Endothelial cell (in vitro differentiated cells): ENCODE results near the gene FNDC5. TPM values are rescaled to one million over a fixed set of nuclear protein-coding genes. Genes with fewer than 3 reads are reported as not detected.
A peak's percentile ranks its signal among the peaks of the same experiment; 100 is the strongest.

Source experiments
- DNase-seq: peaks from one replicate; pipeline ENCODE4 v3.0.0; 2021; ENCODE audit warnings: low spot score
- H3K27ac Mint-ChIP-seq: one replicate; pipeline ENCODE4 v1.8.0; 2021; ENCODE audit warnings: mixed read lengths, inconsistent platforms; ENCODE audit not compliant: unreplicated experiment
- H3K27me3 Mint-ChIP-seq: one replicate; pipeline ENCODE4 v1.8.0; 2021; ENCODE audit warnings: mild to moderate bottlenecking, moderate library complexity, mixed read lengths, inconsistent platforms; ENCODE audit not compliant: unreplicated experiment
- H3K36me3 Mint-ChIP-seq: one replicate; pipeline ENCODE4 v1.8.0; 2021; ENCODE audit warnings: mild to moderate bottlenecking, low read depth, mixed read lengths, inconsistent platforms; ENCODE audit not compliant: unreplicated experiment
- H3K4me1 Mint-ChIP-seq: one replicate; pipeline ENCODE4 v1.8.0; 2021; ENCODE audit warnings: mild to moderate bottlenecking, mixed read lengths, inconsistent platforms; ENCODE audit not compliant: unreplicated experiment
- H3K4me3 Mint-ChIP-seq: one replicate; pipeline ENCODE4 v1.8.0; 2021; ENCODE audit warnings: mild to moderate bottlenecking, mixed read lengths, inconsistent platforms; ENCODE audit not compliant: unreplicated experiment
- H3K9me3 Mint-ChIP-seq: one replicate; pipeline ENCODE4 v1.8.0; 2021; ENCODE audit warnings: mixed read lengths, inconsistent platforms; ENCODE audit not compliant: unreplicated experiment
- CTCF ChIP-seq: fragments of 200-600 bp; sonication (generic); IDR thresholded peaks from one replicate; pipeline ENCODE4 v1.5.0; 2021; ENCODE audit warnings: antibody characterized with exemption; ENCODE audit not compliant: unreplicated experiment
- long read RNA-seq: library from polyadenylated mRNA; unstranded; transcript quantifications from one replicate; pipeline ENCODE4 v2.0.0, GENCODE V29; 2020; ENCODE audit not compliant: unreplicated experiment
- total RNA-seq: library from RNA; stranded (reverse); fragmentation: NEBNext Ultra II Directional; extraction: Animal tissue kit (Norgen Biotek cat#: 25700); gene quantifications from one replicate; pipeline ENCODE4 v1.2.1, GENCODE V29; 2021; ENCODE audit not compliant: unreplicated experiment

FNDC5 gene
- total RNA-seq, result 5.5 TPM
- long read RNA-seq, result 0 reads

DNA sequence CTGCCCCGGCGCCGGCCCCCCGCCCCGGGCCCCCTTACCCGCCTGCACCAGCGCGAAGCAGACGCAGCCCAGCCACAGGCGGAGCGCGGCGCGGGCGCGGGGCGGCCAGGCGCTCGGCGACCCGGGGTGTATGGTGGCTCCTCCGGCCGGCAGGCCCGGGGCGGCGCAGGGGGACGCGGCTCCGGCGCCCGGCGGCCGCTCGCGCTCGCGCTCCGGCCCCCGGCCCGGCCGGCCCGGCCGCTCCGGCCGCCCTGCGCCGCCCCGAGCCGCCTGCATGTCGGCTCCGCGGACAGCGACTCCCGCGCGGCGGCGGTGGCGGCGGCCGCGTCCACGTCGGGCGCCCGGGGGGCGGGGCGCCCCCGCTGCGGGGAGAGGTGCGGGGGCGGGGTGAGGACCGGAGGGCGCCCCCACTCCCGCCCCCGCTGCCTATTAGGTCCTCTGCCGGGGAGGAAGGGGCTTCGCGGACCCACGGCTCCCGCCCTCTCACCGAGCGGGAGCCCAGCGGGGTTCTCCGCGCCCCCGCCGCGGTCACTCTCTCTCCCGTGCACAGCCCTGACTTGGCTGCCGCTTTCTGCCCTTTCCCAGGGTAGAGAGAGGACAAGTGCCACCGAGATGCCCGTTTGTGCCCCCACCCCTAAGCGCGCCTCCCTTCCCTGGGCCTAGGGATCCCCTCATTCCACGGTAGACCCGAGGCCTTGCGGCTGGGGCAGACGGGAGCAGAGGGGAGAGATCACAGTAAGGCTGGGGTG, at the start of gene FNDC5:
TSS of gene FNDC5 (minus strand) at position 298 of the 749 bp plus-strand sequence.
- H3K27ac Mint-ChIP-seq, result peak within 1 kb of the TSS; percentile 61

GRCh38 chr1:32919811-32920733, 49.4 kb upstream of the FNDC5 start:
- no peak for DNase-seq
- Mint-ChIP-seq H3K36me3 (no peaks in the 10 kb centered on the region), H3K9me3 (no peaks in the 10 kb centered on the region), H3K27ac (no peak overlapping the region), H3K4me1 (peaks cover 4% of the 10 kb centered on the region), H3K4me3 (no peak overlapping the region), H3K27me3 (peaks cover 7% of the 10 kb centered on the region)
- TF ChIP-seq CTCF, result no peak

More for the DNA sequence above, at the start of gene FNDC5:
- Mint-ChIP-seq H3K36me3 (peaks cover 3% of the 10 kb centered on the region), H3K27me3 (peaks cover 28% of the 10 kb centered on the region), H3K9me3 (no peaks in the 10 kb centered on the region), H3K4me3 (peak within 1 kb of the TSS; percentile 81), H3K4me1 (peaks cover 21% of the 10 kb centered on the region)
- TF ChIP-seq CTCF, result no peak
- peak; percentile 69 for DNase-seq

GRCh38 chr1:32918179-32918578, 47.5 kb upstream of the FNDC5 start:
- H3K36me3 Mint-ChIP-seq, result no peaks in the 10 kb centered on the region
- no peaks in the 10 kb centered on the region for H3K9me3 Mint-ChIP-seq
- H3K4me1 Mint-ChIP-seq, result no peaks in the 10 kb centered on the region
- no peak for TF ChIP-seq CTCF
- H3K27ac Mint-ChIP-seq, result no peak overlapping the region
- H3K4me3 Mint-ChIP-seq, result no peak overlapping the region
- DNase-seq, result no peak
- peaks cover 4% of the 10 kb centered on the region for H3K27me3 Mint-ChIP-seq

GRCh38 chr1:32917521-32917920, 46.8 kb upstream of the FNDC5 start:
- DNase-seq, result no peak
- Mint-ChIP-seq H3K4me1 (no peaks in the 10 kb centered on the region), H3K27ac (no peak overlapping the region), H3K36me3 (no peaks in the 10 kb centered on the region), H3K9me3 (no peaks in the 10 kb centered on the region), H3K4me3 (no peak overlapping the region), H3K27me3 (peaks cover 4% of the 10 kb centered on the region)
- no peak for TF ChIP-seq CTCF
